HG02973 (cell line): Measurements from ENCODE around the gene CA10.

Source experiments
- ATAC-seq: cut with Tn5 transposase; IDR thresholded peaks from one replicate; pipeline ENCODE4 v1.9.1; 2021; ENCODE audit warnings: moderate library complexity; ENCODE audit not compliant: unreplicated experiment

The CA10 gene

DNA sequence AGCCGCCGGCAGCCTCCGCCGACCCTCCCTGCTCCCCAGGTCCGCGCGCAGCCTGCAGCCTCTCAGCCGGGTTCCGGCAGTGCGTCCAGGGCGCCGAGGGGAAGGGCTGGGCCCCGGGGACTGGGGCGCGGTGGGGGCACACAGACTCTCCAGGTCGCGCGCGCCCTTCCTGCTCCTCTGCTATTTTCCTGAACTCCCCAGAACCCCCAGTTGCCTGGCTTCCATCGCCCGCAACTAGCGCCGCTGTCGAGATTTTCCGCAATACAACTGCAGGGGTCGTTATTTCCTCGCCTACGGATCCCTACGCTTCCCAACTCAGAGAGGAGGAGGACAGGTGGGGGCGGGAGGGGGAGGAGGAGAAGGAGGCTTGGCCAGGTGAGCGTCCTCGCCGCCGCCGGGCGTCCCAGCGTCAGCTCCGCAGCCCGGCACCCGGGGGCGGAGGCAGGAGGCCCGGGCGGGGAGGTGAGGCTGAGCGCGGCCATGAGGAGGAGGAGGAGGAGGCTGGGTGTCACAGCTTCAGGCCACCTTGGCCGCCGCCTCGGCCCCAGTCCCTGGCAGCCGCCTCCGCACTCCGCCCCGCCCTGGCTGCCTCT is at the start of gene CA10:
CA10 (minus strand) TSS at position 265 of the 593 bp plus-strand sequence.
- no peak for ATAC-seq

DNA sequence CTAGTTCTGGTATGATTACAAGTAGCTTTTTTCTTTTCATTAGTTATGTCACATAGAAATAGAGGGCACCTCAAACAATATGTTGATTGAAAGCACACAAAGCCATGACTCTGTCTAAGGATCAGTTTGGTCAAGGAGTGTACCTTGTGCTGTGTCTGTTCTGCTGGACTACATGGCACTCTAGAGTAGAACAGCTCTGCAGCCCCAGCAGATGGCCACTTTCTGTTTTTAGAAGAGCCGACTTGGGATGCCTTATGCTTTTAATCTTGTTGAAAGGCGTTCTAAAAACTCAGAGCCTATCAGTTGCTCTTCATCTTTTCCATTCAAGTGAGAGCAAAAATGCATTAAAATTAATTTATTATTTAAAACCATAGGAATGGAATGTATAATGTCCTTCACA is 49.3 kb upstream of the CA10 start:
- ATAC-seq = no peak

DNA sequence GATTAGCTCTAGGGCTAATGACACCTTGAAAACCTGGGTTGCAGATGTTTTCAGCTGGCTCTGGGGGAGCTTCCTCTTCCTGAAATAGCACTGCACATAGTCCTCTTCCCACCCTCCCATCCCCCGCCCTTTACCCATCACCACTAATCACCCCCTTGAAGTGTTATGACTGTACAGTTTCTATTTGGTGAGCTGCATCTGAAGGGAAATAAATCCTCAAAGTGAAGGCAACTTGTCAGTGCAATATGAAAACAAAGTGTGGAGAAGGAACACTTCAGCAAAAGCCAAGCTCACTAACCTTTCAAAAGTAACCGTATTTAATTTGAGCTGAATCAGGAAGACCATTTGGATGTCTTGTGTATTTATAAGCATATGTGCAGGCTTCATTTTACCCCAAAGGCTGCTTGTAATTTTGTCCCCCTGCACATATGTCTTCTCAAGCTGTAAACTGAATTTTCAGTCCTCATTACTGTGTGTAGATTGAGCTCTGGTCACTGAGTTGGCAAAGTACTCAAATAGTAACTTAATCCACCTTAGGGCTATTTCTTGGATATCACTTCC is 44.1 kb upstream of the CA10 start:
- ATAC-seq = no peak

DNA sequence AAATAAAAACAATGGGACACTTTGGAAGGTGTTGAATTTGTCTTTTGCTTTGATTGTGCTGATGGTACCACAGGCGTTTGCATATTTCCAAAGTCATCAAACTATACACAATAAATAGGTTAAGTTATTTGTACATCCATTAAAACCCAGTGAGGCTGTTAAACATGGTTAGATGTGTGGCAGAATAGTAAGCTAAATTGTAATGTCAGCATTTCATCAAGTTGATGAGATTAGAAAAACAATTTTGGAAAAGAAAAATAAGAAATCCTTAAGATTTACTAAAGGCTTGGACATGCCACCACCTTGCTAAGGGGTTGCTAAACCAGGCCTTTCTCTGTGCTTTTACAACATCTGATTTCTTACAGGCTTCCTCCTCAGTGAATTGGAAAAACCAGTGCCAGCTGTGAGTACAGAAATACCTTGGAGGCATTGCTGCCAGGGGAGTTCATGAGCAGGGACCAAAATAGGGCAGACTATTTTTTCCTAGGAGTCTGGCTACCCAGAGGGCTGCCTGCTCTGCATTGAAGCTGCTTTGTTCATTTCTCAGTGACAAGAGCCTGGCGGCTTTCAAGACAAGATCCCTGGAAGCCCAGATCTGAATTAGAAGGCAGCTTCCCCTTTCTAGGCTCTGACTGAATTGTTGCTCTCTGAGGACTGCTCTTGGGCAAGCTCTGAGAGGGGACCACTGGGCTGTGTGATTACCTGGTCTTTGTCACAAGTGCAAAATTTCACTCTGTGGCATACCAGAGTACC is 43.4 kb upstream of the CA10 start:
- no peak for ATAC-seq

DNA sequence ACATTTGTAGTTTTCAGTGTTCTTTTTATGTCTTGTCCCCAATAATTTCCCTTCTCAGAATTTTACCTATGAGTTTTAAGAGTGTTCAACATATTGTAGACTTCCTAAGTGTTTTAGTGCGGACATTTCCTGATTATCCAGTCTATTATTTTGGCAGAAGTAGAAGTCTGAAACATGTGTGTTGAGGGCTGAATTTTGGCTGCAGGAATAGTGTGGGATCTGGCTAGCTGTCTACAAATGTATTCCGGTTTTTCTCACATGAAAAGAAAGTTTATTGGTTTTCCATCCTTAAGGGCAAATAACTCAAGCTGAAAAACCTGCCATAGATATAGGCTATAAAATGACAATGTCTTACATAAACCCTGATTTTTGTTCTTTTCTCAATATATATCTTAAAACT is 33.0 kb upstream of the CA10 start:
- no peak for ATAC-seq

DNA sequence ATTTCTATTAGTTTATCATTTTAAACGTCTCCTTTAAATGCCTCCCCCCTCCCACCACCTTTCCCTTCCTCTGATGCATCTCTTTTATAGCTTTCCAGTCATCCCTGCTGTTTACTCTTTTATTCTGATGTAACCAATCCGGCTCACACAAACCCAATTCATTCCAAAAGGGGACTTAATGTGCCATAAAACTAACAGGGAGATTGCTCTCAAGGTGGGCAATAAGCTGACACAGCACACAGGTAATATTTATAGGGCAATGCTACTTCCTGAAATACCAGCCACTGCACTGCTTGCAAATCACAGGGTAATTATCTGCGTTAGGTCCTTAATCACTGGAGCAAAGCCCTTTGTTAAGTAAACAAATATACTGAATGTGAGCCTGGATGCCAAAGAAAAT is 23.3 kb upstream of the CA10 start:
- no peak for ATAC-seq

DNA sequence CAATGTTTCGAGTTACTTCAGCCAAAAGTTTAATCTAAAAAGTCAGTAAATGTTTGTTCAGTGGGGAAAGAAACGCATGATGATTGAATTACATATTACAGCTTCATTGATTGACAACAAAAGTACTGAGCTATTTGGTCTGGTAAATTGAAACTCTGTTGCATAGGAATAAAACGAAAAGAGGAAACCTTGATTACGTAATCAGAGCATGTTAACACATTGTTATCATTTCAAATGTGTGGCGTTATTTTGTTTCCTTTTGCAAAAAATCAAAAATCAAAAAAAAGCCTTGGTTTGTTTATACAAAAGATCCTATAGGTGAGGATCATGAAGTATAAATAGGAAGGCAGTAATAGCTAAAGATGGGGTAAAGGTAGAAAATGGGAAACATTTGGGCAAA is 19.5 kb upstream of the CA10 start:
- ATAC-seq = no peak

DNA sequence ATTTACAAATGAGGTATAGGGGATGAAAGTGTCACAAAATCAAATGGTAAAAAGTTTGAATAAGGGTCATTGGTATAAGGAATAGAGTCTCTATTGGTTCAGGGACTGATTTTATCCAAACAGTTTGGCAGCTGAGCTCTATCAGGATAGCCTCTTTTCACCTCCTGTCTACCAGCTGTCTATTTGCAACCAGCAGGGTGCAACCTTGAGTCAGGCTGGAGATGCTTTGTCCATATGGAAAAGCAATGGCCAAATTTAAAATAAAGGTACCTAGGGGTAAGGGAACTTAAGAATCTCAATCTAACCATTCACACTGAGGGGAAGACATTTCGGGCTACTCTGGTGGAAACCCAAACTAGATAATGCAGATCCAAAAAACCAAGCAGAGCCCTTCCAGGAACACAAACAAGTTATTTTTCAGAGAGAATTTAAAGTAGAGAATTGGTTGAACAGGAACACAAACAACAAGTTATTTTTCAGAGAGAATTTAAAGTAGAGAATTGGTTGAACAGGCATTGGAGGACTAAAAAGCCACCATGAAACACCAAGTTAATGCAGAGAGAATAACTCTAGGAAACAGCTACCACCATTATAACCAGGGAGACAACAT is 12.6 kb upstream of the CA10 start:
- no peak for ATAC-seq

DNA sequence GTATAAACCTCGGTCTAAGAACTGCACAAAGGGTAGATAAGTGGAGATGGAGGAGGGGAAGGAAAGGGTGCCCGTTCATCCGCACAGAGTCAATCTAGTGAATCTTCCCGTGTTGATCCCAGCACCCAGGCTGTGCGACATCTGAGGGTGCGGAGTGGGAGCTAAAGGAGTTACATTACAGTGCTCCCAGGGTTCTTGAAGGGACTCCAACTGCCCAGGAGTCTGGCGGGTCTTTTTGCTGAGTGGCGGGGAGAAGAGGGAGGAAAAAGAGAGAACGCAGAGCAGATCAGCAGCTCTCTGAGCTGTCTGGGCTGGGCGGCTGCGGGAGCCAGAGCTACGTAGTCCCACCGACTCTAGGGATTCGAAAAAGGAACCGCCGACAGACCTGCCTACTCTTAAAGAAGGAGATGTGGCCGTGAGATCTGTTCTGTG is 1.6 kb upstream of the CA10 start:
- ATAC-seq = no peak

DNA sequence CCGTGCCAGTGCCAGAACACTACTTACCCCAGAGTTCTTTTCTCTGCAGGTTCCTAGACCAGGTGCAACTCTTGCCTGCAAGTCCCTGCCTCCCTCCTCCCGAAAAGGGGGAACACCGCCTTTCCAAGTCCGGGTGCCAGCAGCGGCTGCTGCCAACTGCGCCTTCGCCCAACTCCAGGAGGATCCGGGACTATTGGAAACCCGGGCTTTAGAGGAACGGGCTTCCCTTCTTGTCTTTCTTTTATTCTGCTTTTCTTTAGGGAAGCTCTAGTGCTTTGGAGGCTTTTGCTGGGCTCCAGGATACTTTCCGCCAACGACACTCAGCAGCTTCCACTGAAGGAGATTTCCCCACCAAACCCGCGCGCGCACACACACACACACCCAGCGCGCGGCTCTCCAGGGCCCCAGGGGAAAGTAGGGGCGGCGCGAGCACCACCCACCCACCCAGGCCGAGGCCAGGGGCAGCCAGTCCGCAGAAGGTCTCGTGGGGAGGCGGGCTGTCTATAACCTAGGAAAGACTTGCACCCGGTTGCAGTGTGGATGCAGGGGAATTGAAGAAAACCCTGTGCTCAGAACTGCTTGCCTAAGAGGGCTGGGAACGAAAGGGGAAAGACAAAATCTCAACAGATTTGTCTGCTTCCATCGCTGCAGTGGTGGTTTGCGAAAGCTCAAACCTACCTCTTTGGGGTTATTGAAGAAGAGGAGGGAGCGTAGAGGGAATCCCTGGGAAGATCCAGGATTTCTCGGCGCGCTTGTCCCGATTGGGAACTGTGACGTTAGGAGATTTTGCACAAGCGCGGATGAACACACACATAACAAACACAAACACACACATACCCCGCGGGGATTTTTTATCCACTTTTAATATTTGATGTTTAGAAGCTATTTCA is 977 bp upstream of the CA10 start:
- no peak for ATAC-seq

DNA sequence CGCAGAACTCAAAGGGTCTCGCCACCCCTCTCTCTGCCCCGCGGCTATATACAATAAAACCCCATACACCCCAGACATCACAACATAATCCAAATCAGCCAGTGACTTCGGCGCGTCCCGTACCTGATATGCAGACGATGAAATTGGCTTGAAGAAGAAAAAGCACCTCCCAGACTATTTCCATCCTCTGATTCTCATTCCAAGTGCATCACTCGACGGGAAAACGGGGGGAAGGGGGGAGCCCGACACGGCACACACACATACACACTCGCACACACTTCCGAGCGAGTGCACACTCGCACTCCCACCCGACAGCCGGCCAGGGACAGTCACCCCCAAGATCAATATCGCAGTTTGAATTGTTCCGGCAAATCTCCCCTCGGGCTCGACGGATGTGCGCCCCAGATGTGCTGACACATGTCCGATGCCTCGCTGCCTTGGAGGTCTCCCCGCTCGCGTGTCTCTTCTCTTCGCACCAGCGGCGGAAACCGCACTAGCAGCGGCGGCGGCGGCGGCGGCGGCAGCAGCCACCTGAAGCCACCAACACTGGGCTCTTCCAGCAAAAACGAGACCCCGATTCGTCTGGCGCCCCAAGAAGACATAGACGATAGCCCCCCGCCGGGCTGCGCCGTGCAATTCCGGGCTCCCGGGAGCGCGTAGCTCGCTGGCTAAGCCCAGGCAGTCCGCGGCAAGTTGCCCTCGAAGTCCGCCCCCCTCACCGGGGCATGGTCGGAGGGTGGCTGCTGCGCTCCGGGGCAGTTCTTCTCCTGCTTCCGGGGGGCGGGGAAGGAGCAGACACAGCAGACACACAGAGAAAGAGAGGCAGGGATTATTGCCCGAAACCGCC is 688 bp downstream of the CA10 start:
- ATAC-seq = no peak

DNA sequence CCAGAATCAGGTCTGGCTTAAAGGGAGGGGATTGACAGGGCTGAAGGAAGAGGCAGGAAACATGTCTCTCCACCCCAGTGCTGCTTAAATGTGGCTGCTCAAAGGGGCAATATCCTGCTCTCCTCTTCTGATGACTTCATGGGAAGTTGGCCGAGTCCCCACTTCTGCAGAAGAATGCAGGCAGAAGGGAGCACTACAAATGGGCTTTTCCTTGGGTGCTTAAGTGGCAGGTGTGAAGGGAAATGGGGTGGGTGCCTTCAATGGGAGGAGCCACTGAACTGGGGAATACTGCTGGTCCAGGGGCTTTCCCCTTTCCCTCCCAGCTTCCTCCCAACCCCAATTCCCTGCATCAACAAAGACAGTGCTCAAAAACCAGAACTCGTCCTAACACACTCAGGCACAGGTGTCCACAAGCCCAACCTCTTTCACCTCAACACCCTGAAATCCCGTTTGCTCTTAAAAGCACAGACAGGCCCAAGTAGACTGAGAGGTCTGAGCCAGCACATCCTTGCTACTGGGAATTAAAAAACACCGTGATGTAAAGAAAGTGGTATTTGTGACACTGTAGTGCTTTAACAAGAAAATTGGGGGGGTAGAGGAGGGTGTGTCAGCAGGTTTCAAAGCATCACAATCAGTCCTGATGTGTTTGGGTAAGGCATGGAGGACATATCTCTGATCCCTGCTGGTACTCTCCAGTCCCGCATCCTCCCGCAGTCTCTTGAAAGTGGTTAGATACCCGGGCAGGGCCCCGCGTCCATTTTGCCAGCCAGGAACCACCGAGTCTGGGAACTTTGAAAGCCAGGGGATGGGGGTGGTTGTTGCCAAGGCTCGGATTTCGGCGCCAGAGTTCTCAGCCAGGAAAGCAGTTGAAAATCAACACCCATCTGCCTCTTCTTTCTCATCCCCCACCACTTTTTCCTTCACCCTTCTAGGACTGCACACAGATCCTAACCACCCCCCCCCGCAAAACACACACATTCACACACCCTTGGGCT is 1.6 kb downstream of the CA10 start:
- ATAC-seq = no peak

DNA sequence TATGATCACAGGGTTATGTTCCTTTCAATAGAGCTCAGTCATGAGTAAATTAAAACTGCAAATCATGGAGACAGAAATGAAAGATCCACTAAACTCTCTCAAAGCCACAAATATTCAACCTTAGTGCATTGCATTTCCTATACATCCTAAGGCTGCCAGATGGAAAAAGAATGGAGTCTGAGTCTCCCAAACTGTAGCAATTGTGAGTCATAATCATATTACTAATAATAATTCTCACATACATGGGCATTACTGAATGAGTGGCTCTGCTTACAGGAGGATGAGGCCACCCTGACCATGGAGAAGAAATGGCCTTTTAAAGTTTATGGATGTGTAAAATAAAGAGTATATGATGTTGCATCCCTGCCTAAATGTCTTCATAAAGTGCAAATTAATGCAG is 3.2 kb downstream of the CA10 start:
- ATAC-seq = no peak

DNA sequence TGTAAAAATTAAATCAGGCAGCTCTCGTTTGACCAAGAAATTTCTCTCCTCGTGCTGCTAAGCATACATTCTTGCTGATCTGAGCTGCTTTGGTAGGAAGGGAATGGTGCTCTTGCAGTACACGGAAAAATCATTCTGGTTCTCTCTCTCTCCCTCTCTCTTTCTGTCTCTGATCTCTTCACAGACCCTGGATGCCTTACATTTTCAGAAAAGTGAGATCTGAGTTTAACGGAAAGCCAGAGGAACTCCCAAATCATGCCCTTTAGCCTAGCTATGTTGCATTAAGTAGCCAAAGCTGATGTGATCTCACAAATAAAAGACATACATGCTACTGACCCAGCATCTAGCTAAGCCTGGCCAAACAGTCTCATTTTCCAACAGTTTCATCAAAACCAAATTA is 4.0 kb downstream of the CA10 start:
- no peak for ATAC-seq

DNA sequence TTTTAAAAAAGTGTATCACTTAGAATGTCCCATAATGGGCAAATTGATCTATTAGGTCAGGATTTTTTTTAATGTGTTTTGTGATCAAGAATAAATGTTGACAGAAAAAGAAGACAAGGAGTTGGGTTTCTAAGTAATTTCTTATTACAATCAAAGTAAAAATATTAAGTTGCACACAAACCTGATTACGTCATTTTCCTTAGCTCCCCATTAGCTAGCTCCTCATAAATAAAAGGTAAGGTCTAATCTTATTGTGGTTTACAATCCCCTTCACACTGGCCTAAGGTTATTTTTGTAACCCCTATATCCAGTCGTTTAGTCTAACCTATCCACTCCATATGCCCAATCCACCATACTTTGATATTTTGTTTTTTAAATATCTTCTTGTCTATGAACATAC is 7.6 kb downstream of the CA10 start:
- no peak for ATAC-seq

DNA sequence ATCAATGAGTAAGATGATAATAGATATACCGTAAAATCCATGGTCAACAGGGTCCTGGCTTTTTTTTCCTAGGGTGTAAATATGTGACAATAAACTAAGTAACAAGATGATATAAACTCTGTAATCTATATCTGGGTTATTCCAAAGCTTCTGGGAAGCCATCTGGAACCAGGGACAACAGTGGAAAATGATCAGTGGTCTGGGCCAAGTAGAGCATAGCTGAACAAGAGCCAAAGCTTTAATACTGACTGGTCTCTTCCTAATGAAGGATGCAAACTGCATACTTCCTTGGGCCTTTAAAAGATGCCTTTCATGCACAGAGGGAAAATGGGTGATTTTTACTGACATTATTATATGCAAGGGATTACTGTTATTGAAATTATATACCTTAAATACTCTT is 8.9 kb downstream of the CA10 start:
- no peak for ATAC-seq

DNA sequence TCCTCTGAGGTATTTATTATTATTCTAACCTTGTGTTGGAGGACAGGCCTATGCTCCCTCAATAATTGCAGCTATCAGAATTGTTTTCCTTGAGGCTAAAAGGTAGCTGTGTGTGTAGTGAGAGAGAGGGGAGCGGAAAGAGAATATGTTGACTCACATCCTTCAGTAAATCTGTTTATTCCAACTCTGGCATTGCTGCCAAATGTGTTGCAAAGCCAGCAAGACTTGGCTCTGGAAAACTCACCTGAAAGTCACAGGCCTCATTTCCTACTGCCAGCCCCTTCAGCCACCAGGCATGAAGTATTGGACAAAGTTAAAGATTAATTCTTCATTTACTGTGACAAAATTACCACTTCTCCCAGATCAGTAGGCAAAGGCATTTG is 9.6 kb downstream of the CA10 start:
- no peak for ATAC-seq

DNA sequence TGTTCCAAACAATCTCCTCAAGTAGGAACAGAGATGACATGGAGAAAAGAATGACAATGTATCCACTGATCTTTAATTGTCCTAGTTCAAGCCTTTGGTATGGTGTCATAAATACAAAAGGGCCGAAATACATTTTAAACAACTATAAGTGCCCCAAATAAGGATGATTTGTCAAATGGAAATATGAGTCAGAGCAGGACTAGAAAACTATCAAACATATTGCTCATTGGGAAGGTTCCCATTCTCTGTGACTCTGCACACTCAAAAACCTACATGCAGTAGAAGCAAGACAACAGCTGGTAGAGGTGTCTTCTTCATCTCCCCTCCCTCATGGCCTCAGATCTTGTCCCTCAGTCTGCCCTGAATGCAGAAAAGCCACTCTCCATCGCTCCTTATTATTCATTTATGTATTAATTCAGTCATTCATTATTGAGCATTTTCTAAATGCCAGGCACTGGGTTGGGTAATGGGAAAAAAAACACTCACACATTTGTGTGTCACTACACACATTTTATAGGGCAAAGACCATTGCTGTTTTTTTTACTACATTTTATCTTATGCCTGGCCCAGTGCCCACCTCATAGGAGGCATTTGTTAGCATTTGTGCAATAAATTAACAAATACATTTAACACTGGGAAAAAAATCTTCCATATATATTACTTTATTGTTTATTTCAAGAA is 10.1 kb downstream of the CA10 start:
- ATAC-seq = peak; percentile 21
